Suprapubic skin (tissue), 4 donors: ENCODE results near the gene GIPC1. TPM values are rescaled to one million over a fixed set of nuclear protein-coding genes. Genes with fewer than 3 reads are reported as not detected.

ENCODE experiments used
- DNase-seq, 2 donors: peaks; one replicate each; pipeline ENCODE4 v3.0.0-alpha.2; 2019; ENCODE audit warnings: low spot score in 2 of 2
- H3K27ac ChIP-seq: fragments of 200-600 bp; sonication (generic); one replicate; pipeline ENCODE4 v1.5.1; 2019
- H3K27me3 ChIP-seq: fragments of 200-600 bp; sonication (generic); one replicate; pipeline ENCODE4 v1.5.1; 2019
- H3K36me3 ChIP-seq: fragments of 200-600 bp; sonication (generic); one replicate; pipeline ENCODE4 v1.5.1; 2019
- H3K4me1 ChIP-seq: fragments of 200-600 bp; sonication (generic); one replicate; pipeline ENCODE4 v1.5.1; 2019
- H3K4me3 ChIP-seq: fragments of 200-600 bp; sonication (generic); one replicate; pipeline ENCODE4 v1.5.1; 2019; ENCODE audit warnings: mild to moderate bottlenecking
- H3K9me3 ChIP-seq: fragments of 200-600 bp; sonication (generic); one replicate; pipeline ENCODE4 v1.5.1; 2019
- EP300 ChIP-seq: sonication (generic); formaldehyde crosslinking; IDR thresholded peaks from one replicate; pipeline ENCODE4 v1.6.1; 2017; ENCODE audit warnings: antibody characterized with exemption
- POLR2A ChIP-seq, 2 donors: fragments of 450-650 bp; IDR thresholded peaks; one replicate each; pipeline ENCODE4 v1.6.1; 2017; ENCODE audit warnings: antibody characterized with exemption in 2 of 2, mild to moderate bottlenecking in 2 of 2, moderate library complexity in 2 of 2
- POLR2AphosphoS5 ChIP-seq, 3 donors: sonication (generic); formaldehyde crosslinking; IDR thresholded peaks; one replicate each; pipeline ENCODE4 v1.6.1; 2017; ENCODE audit warnings: antibody characterized with exemption in 3 of 3
- WGBS: methylation state at CpG from one replicate; pipeline ENCODE4 v1.1.5; 2018; 5-methylcytosine and 5-hydroxymethylcytosine counted together
- total RNA-seq, 4 donors: library from RNA; depleted of rRNA; stranded (reverse); fragments of >200 nt; gene quantifications; one replicate each; pipeline ENCODE4 v1.1.0, GENCODE V29; 2016
- TF ChIP-seq, protein P1 (sequence below), 2 donors: fragments of 200-600 bp in 1 of 2; fragments of 450-650 bp in 1 of 2; sonication (generic) in 1 of 2; IDR thresholded peaks; one replicate each; pipeline ENCODE4 v1.5.1; 2016 to 2019; ENCODE audit warnings: antibody characterized with exemption in 2 of 2, mild to moderate bottlenecking in 1 of 2, moderate library complexity in 1 of 2

GIPC1 gene
- total RNA-seq, 4 donors from 2014 or later, result 85.8 to 111 (median 105) TPM

DNA sequence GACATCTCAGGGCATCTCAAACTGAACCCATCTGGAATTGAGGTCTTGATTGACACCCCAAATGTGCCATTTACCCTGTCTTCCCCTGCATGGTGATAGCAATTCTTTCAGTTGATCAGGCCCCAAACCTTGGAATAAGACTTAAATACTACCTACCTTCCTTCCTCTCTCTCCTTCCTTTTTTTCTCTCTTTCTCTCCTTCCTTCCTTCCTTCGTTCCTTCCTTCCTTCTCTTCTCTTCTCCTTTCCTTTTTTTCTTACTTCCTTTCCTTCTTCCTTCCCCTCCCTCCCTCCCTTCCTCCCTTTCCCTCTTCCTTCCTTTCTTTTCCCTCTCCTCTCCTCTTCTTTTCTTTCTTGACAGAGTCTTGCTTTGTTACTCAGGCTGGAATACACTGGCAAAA is 7.4 kb upstream of the GIPC1 start:
- Histone ChIP-seq H3K9me3 (no peaks in the 10 kb centered on the region), H3K4me1 (peaks cover 11% of the 10 kb centered on the region), H3K27ac (no peak overlapping the region), H3K4me3 (no peak overlapping the region), H3K27me3 (no peaks in the 10 kb centered on the region), H3K36me3 (no peaks in the 10 kb centered on the region)
- TF ChIP-seq POLR2A (IDR thresholded peaks at IDR 0.05), result no peak
- TF ChIP-seq, protein P1, sequence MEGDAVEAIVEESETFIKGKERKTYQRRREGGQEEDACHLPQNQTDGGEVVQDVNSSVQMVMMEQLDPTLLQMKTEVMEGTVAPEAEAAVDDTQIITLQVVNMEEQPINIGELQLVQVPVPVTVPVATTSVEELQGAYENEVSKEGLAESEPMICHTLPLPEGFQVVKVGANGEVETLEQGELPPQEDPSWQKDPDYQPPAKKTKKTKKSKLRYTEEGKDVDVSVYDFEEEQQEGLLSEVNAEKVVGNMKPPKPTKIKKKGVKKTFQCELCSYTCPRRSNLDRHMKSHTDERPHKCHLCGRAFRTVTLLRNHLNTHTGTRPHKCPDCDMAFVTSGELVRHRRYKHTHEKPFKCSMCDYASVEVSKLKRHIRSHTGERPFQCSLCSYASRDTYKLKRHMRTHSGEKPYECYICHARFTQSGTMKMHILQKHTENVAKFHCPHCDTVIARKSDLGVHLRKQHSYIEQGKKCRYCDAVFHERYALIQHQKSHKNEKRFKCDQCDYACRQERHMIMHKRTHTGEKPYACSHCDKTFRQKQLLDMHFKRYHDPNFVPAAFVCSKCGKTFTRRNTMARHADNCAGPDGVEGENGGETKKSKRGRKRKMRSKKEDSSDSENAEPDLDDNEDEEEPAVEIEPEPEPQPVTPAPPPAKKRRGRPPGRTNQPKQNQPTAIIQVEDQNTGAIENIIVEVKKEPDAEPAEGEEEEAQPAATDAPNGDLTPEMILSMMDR (IDR thresholded peaks at IDR 0.05), result no peak
- TF ChIP-seq EP300, result no peak
- no peak for TF ChIP-seq POLR2AphosphoS5 (IDR thresholded peaks at IDR 0.05)
- WGBS, result 71% methylated on average over 1 of the region's 1 CpG
- DNase-seq, result no peak

DNA sequence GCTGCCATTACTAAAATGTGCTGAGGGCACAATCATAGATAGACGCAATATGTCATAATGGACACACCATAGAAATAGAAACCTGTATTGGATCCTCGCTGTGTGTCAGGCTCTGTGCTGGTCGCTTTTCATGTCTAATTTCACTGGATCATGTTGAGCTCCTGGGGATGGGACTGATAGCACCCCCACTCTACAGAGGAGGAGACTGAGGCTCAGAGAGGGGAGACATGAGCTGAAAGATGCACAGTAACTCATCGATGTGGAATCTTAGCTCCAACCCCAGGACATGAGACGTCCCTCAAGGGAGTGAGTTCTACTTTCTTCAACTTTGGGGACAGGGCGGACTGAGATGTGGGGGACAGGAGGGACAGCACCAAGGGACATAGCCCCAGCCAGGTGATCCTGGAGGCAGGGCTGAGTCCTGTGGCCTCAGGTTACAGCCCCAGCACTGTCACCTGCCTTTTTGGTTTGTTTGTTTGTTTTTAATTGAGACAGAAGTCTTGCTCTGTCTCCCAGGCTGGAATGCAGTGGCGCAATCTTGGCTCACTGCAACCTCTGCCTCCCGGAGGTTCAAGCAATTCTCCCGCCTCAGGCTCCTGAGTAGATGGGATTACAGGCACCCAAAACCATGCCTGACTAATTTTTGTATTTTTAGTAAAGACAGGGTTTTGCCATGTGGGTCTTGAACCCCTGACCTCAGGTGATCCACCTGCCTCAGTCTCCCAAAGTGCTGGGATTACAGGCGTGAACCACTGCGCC is 6.6 kb upstream of the GIPC1 start:
- TF ChIP-seq POLR2A (IDR thresholded peaks at IDR 0.05) (no peak), POLR2AphosphoS5 (IDR thresholded peaks at IDR 0.05) (no peak)
- TF ChIP-seq, protein P1 (IDR thresholded peaks at IDR 0.05), result no peak
- H3K4me3 ChIP-seq, result no peak overlapping the region
- no peaks in the 10 kb centered on the region for H3K27me3 ChIP-seq
- no peaks in the 10 kb centered on the region for H3K36me3 ChIP-seq
- 71% methylated on average over 11 of the region's 11 CpGs for WGBS
- no peaks in the 10 kb centered on the region for H3K9me3 ChIP-seq
- H3K27ac ChIP-seq, result no peak overlapping the region
- H3K4me1 ChIP-seq, result peaks cover 17% of the 10 kb centered on the region
- DNase-seq, result no peak

DNA sequence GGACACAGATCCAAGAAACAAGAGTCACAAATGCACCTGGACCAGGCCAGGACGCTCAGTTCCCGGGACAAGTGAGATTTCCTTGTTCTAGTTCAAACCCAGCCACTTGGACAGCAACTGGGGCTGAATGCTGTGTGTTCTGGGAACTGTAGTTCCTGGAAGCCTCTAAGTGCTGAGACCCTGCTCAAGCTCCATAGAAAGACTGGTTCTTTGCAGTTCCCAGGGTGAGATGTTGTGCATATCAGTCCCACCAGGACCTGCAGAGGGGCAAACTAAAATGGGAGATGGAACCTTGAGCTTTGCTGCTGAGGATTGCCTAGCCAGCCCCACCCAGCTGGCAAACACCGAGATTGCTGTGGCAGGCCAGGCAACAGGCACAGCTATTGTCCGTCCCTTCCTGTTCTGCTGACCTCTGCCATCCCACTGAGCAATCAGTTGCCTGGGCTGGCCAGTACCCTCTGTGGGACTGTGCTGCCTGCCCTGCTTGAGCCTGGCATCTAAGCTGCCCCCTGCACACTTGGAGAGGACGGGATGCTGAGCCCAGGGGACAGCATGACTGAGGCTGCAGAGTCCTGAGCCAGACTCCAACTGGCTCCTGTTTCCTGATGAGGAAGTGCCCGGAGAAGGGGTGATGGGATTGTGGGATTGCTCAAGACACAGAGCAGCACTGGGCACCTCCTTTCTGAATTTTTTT is 1.4 kb upstream of the GIPC1 start:
- no peaks in the 10 kb centered on the region for H3K27me3 ChIP-seq
- no peak overlapping the region for H3K4me3 ChIP-seq
- H3K9me3 ChIP-seq, result no peaks in the 10 kb centered on the region
- peaks cover 44% of the 10 kb centered on the region for H3K4me1 ChIP-seq
- no peak for DNase-seq
- no peaks in the 10 kb centered on the region for H3K36me3 ChIP-seq
- no peak for TF ChIP-seq POLR2A (IDR thresholded peaks at IDR 0.05)
- TF ChIP-seq POLR2AphosphoS5 (IDR thresholded peaks at IDR 0.05), result peak in 1 of 3 donors; percentile 21
- no peak for TF ChIP-seq EP300
- TF ChIP-seq, protein P1 (IDR thresholded peaks at IDR 0.05), result no peak
- WGBS, result 45% methylated on average over 5 of the region's 6 CpGs
- H3K27ac ChIP-seq, result peak overlapping the region; percentile 94

DNA sequence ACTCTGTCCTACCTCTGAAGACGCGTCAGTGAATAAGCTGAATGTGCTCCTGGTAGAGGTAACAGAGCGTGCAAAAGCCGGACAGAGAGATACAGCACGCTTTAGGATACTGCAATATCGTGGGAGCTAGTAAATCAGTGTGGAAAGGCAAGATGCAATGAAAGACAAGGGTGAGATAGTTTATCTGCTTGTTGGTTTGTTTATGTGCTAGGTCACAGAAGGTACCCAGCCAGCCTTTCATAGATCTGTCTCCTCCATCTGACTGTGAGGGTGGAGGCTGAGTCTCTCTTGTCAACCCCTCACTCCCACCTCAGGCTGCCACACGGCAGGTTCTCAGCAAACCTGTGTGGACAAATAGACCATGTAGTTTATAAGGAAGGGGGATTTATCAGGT is 904 bp upstream of the GIPC1 start:
- H3K27ac ChIP-seq, result peak overlapping the region; percentile 94
- WGBS, result 32% methylated on average over 7 of the region's 7 CpGs
- H3K9me3 ChIP-seq, result no peaks in the 10 kb centered on the region
- peaks cover 2% of the 10 kb centered on the region for H3K36me3 ChIP-seq
- H3K4me3 ChIP-seq, result peak overlapping the region; percentile 91
- TF ChIP-seq POLR2AphosphoS5 (IDR thresholded peaks at IDR 0.05) (no peak), POLR2A (IDR thresholded peaks at IDR 0.05) (no peak), EP300 (no peak)
- TF ChIP-seq, protein P1 (IDR thresholded peaks at IDR 0.05), result no peak
- H3K27me3 ChIP-seq, result no peaks in the 10 kb centered on the region
- peaks cover 44% of the 10 kb centered on the region for H3K4me1 ChIP-seq
- no peak for DNase-seq

DNA sequence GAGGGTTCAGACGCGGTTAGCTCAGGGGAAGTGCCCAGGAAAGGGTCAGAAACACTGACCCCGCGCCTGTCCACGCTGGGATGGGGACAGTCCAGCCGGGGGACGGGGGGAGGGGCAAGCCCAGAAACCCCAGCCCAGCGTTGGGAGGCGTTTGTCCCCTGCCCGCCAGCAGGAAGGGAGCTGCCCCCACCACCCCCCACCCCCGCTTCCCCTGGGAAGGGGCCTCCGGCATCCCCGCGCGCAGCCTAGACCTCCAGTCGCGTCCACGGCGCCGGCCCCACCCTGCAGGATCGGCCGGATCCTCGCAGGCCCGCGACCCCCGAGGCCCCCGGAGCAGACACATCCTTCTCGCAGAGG is 277 bp downstream of the GIPC1 start:
- WGBS, result 0% methylated on average over 2 of the region's 28 CpGs
- peaks cover 44% of the 10 kb centered on the region for H3K4me1 ChIP-seq
- TF ChIP-seq EP300 (no peak), POLR2AphosphoS5 (IDR thresholded peaks at IDR 0.05) (no peak), POLR2A (IDR thresholded peaks at IDR 0.05) (no peak)
- TF ChIP-seq, protein P1 (IDR thresholded peaks at IDR 0.05), result no peak
- H3K36me3 ChIP-seq, result peaks cover 12% of the 10 kb centered on the region
- no peaks in the 10 kb centered on the region for H3K9me3 ChIP-seq
- no peaks in the 10 kb centered on the region for H3K27me3 ChIP-seq
- no peak for DNase-seq
- peak overlapping the region; percentile 91 for H3K4me3 ChIP-seq
- peak overlapping the region; percentile 94 for H3K27ac ChIP-seq
